Measurements from ENCODE around the gene VAV2.

DNA sequence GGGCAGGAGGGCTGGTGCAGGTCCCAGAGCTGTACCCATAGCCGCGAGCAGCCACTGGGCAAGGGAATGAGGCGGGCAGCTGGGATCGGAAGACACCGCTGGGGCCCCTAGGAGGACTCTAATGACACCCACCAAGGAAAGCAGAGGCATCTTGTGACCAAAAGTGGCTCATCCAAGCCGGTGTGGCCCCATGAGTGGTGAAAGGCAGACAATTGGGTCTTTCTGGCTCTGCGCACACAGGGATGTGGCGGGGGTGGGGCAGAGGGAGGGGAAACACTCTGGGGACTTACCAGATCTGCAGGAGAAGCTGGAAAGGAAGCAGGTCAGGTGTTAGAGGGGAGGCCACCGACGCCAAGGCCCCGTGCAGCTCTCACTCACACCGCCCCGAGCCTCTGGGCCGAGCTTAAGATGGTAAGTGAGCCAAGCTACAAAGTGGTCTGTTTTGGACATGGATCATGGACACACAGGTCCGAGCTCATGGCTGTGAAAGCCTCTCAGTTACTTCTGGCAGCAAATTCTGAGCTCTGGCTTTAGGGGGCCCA lies 211.6 kb downstream of the VAV2 start:
- TF ChIP-seq POLR2AphosphoS5 (IDR thresholded peaks at IDR 0.05; ENCODE audit: low read depth, low read length) = no peak
- TF ChIP-seq, protein P1, sequence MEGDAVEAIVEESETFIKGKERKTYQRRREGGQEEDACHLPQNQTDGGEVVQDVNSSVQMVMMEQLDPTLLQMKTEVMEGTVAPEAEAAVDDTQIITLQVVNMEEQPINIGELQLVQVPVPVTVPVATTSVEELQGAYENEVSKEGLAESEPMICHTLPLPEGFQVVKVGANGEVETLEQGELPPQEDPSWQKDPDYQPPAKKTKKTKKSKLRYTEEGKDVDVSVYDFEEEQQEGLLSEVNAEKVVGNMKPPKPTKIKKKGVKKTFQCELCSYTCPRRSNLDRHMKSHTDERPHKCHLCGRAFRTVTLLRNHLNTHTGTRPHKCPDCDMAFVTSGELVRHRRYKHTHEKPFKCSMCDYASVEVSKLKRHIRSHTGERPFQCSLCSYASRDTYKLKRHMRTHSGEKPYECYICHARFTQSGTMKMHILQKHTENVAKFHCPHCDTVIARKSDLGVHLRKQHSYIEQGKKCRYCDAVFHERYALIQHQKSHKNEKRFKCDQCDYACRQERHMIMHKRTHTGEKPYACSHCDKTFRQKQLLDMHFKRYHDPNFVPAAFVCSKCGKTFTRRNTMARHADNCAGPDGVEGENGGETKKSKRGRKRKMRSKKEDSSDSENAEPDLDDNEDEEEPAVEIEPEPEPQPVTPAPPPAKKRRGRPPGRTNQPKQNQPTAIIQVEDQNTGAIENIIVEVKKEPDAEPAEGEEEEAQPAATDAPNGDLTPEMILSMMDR (IDR thresholded peaks at IDR 0.05) = no peak
- TF ChIP-seq, protein P2, sequence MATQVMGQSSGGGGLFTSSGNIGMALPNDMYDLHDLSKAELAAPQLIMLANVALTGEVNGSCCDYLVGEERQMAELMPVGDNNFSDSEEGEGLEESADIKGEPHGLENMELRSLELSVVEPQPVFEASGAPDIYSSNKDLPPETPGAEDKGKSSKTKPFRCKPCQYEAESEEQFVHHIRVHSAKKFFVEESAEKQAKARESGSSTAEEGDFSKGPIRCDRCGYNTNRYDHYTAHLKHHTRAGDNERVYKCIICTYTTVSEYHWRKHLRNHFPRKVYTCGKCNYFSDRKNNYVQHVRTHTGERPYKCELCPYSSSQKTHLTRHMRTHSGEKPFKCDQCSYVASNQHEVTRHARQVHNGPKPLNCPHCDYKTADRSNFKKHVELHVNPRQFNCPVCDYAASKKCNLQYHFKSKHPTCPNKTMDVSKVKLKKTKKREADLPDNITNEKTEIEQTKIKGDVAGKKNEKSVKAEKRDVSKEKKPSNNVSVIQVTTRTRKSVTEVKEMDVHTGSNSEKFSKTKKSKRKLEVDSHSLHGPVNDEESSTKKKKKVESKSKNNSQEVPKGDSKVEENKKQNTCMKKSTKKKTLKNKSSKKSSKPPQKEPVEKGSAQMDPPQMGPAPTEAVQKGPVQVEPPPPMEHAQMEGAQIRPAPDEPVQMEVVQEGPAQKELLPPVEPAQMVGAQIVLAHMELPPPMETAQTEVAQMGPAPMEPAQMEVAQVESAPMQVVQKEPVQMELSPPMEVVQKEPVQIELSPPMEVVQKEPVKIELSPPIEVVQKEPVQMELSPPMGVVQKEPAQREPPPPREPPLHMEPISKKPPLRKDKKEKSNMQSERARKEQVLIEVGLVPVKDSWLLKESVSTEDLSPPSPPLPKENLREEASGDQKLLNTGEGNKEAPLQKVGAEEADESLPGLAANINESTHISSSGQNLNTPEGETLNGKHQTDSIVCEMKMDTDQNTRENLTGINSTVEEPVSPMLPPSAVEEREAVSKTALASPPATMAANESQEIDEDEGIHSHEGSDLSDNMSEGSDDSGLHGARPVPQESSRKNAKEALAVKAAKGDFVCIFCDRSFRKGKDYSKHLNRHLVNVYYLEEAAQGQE (IDR thresholded peaks at IDR 0.05; ENCODE audit: insufficient read depth in 1 of 2, low read depth in 2 of 2, low read length in 1 of 2) = no peak
